KMS-11 (cell line): ENCODE results near the gene LSM10.

Experiments used
- H2AFZ ChIP-seq: fragments of 200-600 bp; sonication (generic); 2 replicates; pipeline ENCODE4 v1.6.1; 2016; ENCODE audit warnings: antibody characterized with exemption, mixed run types, low read depth
- H3K27ac ChIP-seq: fragments of 200-600 bp; sonication (generic); 2 replicates; pipeline ENCODE4 v1.6.1; 2016; ENCODE audit warnings: mild to moderate bottlenecking, mixed run types
- H3K27me3 ChIP-seq: fragments of 200-600 bp; sonication (generic); 2 replicates; pipeline ENCODE4 v1.6.1; 2017; ENCODE audit warnings: mild to moderate bottlenecking, low read depth, mixed run types, moderate library complexity; ENCODE audit not compliant: insufficient read depth
- H3K36me3 ChIP-seq: fragments of 200-600 bp; sonication (generic); 2 replicates; pipeline ENCODE4 v1.6.1; 2017; ENCODE audit warnings: mild to moderate bottlenecking, mixed run types; ENCODE audit not compliant: insufficient read depth
- H3K4me1 ChIP-seq: fragments of 200-600 bp; sonication (generic); 2 replicates; pipeline ENCODE4 v1.6.1; 2016; ENCODE audit warnings: mild to moderate bottlenecking, low read depth, mixed run types; ENCODE audit not compliant: poor library complexity, severe bottlenecking
- H3K4me2 ChIP-seq: fragments of 200-600 bp; sonication (generic); 2 replicates; pipeline ENCODE4 v1.7.0; 2016; ENCODE audit warnings: mild to moderate bottlenecking, mixed run types
- H3K4me3 ChIP-seq: fragments of 200-600 bp; sonication (generic); IDR thresholded peaks from 2 replicates; pipeline ENCODE4 v1.6.1; 2017; ENCODE audit warnings: low read depth, low read length, mixed read lengths; ENCODE audit not compliant: insufficient read depth
- H3K79me2 ChIP-seq: fragments of 200-600 bp; sonication (generic); 2 replicates; pipeline ENCODE4 v1.6.1; 2016; ENCODE audit warnings: low read depth, mixed run types; ENCODE audit not compliant: insufficient read depth
- H3K9ac ChIP-seq: fragments of 200-600 bp; sonication (generic); 2 replicates; pipeline ENCODE4 v1.6.1; 2016; ENCODE audit warnings: mild to moderate bottlenecking, mixed run types
- H4K20me1 ChIP-seq: fragments of 200-600 bp; sonication (generic); 2 replicates; pipeline ENCODE4 v1.6.1; 2016; ENCODE audit warnings: mild to moderate bottlenecking, mixed run types; ENCODE audit not compliant: insufficient read depth
- TF ChIP-seq, protein P1 (sequence below): fragments of 200-600 bp; sonication (generic); conservative IDR thresholded peaks from 2 replicates; pipeline ENCODE4 v1.6.1; 2017; ENCODE audit warnings: low read depth, mild to moderate bottlenecking, antibody characterized with exemption, low read length, moderate library complexity, mixed read lengths

LSM10 gene

GRCh38 chr1:36372617-36373016 is 25.1 kb downstream of the LSM10 start:
- Histone ChIP-seq H3K4me1 (peaks cover 55% of the 10 kb centered on the region), H4K20me1 (no peaks in the 10 kb centered on the region), H3K27ac (peak overlapping the region; percentile 74; the same call in 1 of the 2 replicates), H3K79me2 (peaks cover 23% of the 10 kb centered on the region; the same call in 1 of the 2 replicates), H3K36me3 (no peaks in the 10 kb centered on the region), H3K9ac (no peak overlapping the region), H3K4me2 (no peak overlapping the region), H3K4me3 (no peak overlapping the region), H3K27me3 (no peaks in the 10 kb centered on the region), H2AFZ (no peak overlapping the region)
- TF ChIP-seq, protein P1, sequence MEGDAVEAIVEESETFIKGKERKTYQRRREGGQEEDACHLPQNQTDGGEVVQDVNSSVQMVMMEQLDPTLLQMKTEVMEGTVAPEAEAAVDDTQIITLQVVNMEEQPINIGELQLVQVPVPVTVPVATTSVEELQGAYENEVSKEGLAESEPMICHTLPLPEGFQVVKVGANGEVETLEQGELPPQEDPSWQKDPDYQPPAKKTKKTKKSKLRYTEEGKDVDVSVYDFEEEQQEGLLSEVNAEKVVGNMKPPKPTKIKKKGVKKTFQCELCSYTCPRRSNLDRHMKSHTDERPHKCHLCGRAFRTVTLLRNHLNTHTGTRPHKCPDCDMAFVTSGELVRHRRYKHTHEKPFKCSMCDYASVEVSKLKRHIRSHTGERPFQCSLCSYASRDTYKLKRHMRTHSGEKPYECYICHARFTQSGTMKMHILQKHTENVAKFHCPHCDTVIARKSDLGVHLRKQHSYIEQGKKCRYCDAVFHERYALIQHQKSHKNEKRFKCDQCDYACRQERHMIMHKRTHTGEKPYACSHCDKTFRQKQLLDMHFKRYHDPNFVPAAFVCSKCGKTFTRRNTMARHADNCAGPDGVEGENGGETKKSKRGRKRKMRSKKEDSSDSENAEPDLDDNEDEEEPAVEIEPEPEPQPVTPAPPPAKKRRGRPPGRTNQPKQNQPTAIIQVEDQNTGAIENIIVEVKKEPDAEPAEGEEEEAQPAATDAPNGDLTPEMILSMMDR = no peak

DNA sequence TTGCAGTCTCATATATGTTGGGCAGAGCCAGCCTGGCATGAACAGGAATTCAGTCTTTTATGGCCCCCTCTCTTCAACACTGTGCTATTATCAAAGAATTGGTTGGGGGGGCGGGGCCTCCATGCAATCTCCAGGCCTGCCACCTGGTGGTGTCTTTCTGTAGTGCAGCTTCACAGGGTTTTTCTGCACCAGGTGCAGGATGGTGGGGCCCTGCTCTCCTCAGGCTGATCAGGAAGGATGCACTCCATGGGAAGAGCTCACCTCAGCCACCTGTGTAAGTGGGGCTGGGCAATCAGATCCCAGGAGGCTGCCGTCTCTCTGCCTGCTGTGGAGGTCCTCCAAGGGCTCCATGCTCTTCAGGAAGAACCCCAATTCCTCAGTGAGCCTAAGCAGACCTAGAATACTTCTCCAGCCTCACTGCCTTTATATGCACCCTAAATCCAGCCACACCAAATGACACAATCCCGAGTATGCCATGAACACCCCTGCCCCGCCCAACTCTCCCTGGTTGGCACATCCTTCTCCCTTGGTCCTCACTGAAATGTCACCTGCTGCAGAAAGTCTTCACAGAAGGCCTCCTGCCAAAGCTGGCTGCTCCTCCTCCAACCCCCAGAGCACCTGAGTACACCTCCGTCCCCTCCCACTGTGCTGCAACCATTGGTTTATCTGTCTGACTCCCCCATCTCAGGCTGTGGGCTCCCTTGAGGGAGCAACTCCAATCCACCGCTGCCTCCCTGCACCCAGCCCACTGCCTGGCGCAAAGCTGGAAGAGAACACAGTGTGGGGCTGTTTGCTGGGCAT is 28.4 kb downstream of the LSM10 start:
- TF ChIP-seq, protein P1 = peak; percentile 90
- peak overlapping the region; percentile 13; the same call in 1 of the 2 replicates for H3K27ac ChIP-seq
- H2AFZ ChIP-seq = no peak overlapping the region
- no peak overlapping the region; the same call in 1 of the 2 replicates for H3K4me2 ChIP-seq
- H3K36me3 ChIP-seq = no peaks in the 10 kb centered on the region
- no peak overlapping the region for H3K4me3 ChIP-seq
- H3K27me3 ChIP-seq = no peaks in the 10 kb centered on the region
- H3K79me2 ChIP-seq = peaks cover 8% of the 10 kb centered on the region; the same call in 1 of the 2 replicates
- H3K4me1 ChIP-seq = peaks cover 46% of the 10 kb centered on the region
- H3K9ac ChIP-seq = no peak overlapping the region
- no peaks in the 10 kb centered on the region for H4K20me1 ChIP-seq

- Histone ChIP-seq H3K4me3 (no peak overlapping the region), H3K9ac (no peak overlapping the region), H3K4me1 (peaks cover 31% of the 10 kb centered on the region), H3K79me2 (peaks cover 2% of the 10 kb centered on the region; the same call in 1 of the 2 replicates), H3K27me3 (no peaks in the 10 kb centered on the region), H3K27ac (no peak overlapping the region), H4K20me1 (no peaks in the 10 kb centered on the region), H3K4me2 (no peak overlapping the region), H2AFZ (no peak overlapping the region), H3K36me3 (no peaks in the 10 kb centered on the region)
- TF ChIP-seq, protein P1 = no peak
Observed at GRCh38 chr1:36367798-36368197, 29.9 kb downstream of the LSM10 start.

- no peak overlapping the region for H3K27ac ChIP-seq
- no peak overlapping the region for H2AFZ ChIP-seq
- peaks cover 27% of the 10 kb centered on the region for H3K4me1 ChIP-seq
- no peaks in the 10 kb centered on the region for H3K27me3 ChIP-seq
- TF ChIP-seq, protein P1 = no peak
- H3K36me3 ChIP-seq = no peaks in the 10 kb centered on the region
- no peak overlapping the region for H3K4me3 ChIP-seq
- no peak overlapping the region for H3K4me2 ChIP-seq
- no peaks in the 10 kb centered on the region for H3K79me2 ChIP-seq
- no peak overlapping the region for H3K9ac ChIP-seq
- no peaks in the 10 kb centered on the region for H4K20me1 ChIP-seq
Observed at GRCh38 chr1:36367066-36367465, 30.6 kb downstream of the LSM10 start.
